Osteocyte (in vitro differentiated cells): Measurements from ENCODE around the gene ABHD2. TPM values are rescaled to one million over a fixed set of nuclear protein-coding genes. Genes with fewer than 3 reads are reported as not detected.
A peak's percentile ranks its signal among the peaks of the same experiment; 100 is the strongest.
"Not testable (repeated sequence)": the region's sequence is repeated elsewhere in the genome, so short reads cannot be mapped to it uniquely, and the experiment has no call there.

Experiments used
- DNase-seq: peaks from one replicate; pipeline ENCODE4 v3.0.0; 2021; ENCODE audit warnings: mixed read lengths; ENCODE audit not compliant: unreplicated experiment; ENCODE audit errors: extremely low spot score
- H3K27ac Mint-ChIP-seq: one replicate; pipeline ENCODE4 v1.8.0; 2021; ENCODE audit warnings: mild to moderate bottlenecking, mixed read lengths; ENCODE audit not compliant: unreplicated experiment
- H3K27me3 Mint-ChIP-seq: one replicate; pipeline ENCODE4 v1.8.0; 2021; ENCODE audit warnings: mixed read lengths; ENCODE audit not compliant: unreplicated experiment
- H3K36me3 Mint-ChIP-seq: one replicate; pipeline ENCODE4 v1.8.0; 2021; ENCODE audit warnings: mixed read lengths; ENCODE audit not compliant: unreplicated experiment
- H3K4me1 Mint-ChIP-seq: one replicate; pipeline ENCODE4 v1.8.0; 2021; ENCODE audit warnings: mixed read lengths; ENCODE audit not compliant: unreplicated experiment
- H3K4me3 Mint-ChIP-seq: one replicate; pipeline ENCODE4 v1.8.0; 2021; ENCODE audit warnings: mild to moderate bottlenecking, moderate library complexity, mixed read lengths; ENCODE audit not compliant: unreplicated experiment
- H3K9me3 Mint-ChIP-seq: one replicate; pipeline ENCODE4 v1.8.0; 2021; ENCODE audit warnings: mixed read lengths; ENCODE audit not compliant: unreplicated experiment
- total RNA-seq: library from RNA; stranded (reverse); gene quantifications from 2 replicates; pipeline ENCODE4 v1.2.1, GENCODE V29; 2021
- TF ChIP-seq, protein P1 (sequence below): fragments of 200-600 bp; sonication (generic); IDR thresholded peaks from 2 replicates; pipeline ENCODE4 v1.5.0; 2021; ENCODE audit warnings: antibody characterized with exemption, mild to moderate bottlenecking, moderate library complexity

Gene ABHD2
- total RNA-seq, 1 donor from 2014 or later: 85.7 TPM

DNA sequence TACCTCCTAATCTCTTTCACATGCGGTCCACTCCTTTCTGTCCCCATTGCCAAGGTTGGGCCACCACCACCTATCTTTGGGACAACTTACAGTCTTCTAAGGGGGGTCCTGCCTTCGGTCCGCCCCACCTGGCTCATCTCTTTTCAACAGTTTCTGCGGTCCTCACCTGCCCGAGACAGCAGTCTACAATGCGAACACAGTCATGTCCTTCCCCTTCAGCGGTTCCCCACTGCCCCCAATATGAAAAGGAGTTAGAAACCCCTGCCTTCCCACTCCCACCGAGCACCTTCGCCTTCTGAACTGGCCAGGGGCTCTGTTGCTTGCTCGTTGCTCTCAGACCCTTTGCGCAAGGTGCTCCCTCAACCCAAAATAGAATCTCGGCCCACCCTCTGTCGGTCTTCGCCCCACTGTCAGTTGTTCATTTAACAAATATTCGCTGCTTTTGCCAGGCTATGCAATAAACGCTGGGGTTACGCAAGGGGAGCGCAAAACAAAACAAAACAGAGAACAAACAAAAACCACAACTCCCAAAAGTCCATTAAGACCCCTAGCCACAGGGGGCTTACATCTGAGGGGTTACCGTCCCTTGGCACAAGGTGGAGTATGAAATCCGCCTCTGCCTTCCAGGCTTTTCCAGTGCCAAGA is 154.9 kb downstream of the ABHD2 start:
- no peaks in the 10 kb centered on the region for H3K9me3 Mint-ChIP-seq
- H3K4me1 Mint-ChIP-seq: peaks cover 23% of the 10 kb centered on the region
- no peak for DNase-seq
- TF ChIP-seq, protein P1, sequence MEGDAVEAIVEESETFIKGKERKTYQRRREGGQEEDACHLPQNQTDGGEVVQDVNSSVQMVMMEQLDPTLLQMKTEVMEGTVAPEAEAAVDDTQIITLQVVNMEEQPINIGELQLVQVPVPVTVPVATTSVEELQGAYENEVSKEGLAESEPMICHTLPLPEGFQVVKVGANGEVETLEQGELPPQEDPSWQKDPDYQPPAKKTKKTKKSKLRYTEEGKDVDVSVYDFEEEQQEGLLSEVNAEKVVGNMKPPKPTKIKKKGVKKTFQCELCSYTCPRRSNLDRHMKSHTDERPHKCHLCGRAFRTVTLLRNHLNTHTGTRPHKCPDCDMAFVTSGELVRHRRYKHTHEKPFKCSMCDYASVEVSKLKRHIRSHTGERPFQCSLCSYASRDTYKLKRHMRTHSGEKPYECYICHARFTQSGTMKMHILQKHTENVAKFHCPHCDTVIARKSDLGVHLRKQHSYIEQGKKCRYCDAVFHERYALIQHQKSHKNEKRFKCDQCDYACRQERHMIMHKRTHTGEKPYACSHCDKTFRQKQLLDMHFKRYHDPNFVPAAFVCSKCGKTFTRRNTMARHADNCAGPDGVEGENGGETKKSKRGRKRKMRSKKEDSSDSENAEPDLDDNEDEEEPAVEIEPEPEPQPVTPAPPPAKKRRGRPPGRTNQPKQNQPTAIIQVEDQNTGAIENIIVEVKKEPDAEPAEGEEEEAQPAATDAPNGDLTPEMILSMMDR: no peak
- peak overlapping the region; percentile 47 for H3K27ac Mint-ChIP-seq
- H3K27me3 Mint-ChIP-seq: peaks cover 14% of the 10 kb centered on the region
- peak overlapping the region; percentile 88 for H3K4me3 Mint-ChIP-seq
- H3K36me3 Mint-ChIP-seq: no peaks in the 10 kb centered on the region

DNA sequence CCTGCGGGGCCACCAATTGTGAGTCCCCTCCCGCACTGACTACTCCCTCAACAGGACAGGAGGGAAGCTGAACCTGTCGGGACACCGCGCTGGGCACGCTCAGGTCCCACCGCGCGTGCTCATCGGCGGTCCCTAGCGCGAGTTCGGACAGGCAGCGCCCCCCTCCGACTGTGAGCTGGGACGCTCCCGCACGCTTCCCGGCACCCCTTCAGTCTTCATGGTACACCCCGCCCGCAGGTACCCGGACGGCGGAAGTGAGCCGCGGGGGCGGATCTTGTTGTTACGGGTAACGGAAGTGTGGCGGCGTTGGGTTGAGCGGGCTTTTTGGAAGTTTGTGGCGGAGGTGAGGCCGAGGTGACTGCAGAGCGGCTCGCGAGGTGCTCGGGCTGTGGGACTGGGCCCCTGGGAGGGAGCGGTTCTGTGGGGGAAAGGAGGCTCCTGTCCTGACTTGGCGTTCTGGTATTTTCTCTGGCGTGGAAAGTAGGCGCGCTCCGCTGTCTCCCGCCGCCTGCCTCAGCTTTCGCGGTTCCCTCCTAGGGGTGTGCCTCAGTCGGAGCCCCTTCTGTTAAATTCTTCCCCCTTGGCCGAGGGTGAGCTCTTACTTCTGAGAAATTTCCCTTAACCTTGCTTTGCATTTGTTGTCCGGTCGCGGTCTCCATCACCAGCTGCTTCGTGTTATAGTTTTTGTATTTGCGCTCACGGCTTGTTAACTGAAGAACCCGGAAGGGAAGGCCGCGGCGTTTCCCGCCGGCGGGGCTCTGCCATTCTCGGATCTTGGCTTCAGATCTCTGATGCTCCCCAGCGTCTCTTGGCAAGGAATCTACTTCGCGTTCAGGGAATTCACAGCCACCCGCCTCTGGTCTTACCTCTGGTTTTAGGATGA is 155.7 kb downstream of the ABHD2 start, which contains the start of gene FANCI:
Gene FANCI (plus strand): TSS at position 289 of the 883 bp plus-strand sequence. CDS start 3,669 bp downstream, outside the sequence.
- no peaks in the 10 kb centered on the region for H3K36me3 Mint-ChIP-seq
- peaks cover 8% of the 10 kb centered on the region for H3K27me3 Mint-ChIP-seq
- H3K4me1 Mint-ChIP-seq: peaks cover 23% of the 10 kb centered on the region
- DNase-seq: peak; percentile 97
- peak within 1 kb of the TSS; percentile 88 for H3K4me3 Mint-ChIP-seq
- H3K27ac Mint-ChIP-seq: peak within 1 kb of the TSS; percentile 75
- H3K9me3 Mint-ChIP-seq: no peaks in the 10 kb centered on the region
- TF ChIP-seq, protein P1: peak; percentile 63

DNA sequence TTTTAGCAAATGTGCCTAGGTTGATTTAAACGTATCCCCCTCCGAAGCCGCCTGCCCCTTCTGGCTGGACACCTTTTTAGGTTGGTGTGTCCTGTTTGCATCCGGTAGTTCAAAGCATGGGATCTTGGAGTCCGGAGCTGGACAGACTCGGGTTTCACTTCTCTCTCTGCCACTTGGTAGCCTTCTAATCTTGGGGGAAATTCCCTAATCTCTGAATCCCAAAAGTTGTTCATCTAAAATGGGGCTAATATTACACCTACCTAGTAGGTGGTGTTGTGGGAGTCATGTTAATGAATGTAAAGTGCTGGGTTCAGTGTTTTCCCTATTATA is 156.3 kb downstream of the ABHD2 start:
- peak overlapping the region; percentile 88 for H3K4me3 Mint-ChIP-seq
- peaks cover 23% of the 10 kb centered on the region for H3K4me1 Mint-ChIP-seq
- TF ChIP-seq, protein P1: no peak
- peaks cover 6% of the 10 kb centered on the region for H3K27me3 Mint-ChIP-seq
- no peaks in the 10 kb centered on the region for H3K9me3 Mint-ChIP-seq
- DNase-seq: no peak
- H3K36me3 Mint-ChIP-seq: no peaks in the 10 kb centered on the region
- H3K27ac Mint-ChIP-seq: peak overlapping the region; percentile 75

DNA sequence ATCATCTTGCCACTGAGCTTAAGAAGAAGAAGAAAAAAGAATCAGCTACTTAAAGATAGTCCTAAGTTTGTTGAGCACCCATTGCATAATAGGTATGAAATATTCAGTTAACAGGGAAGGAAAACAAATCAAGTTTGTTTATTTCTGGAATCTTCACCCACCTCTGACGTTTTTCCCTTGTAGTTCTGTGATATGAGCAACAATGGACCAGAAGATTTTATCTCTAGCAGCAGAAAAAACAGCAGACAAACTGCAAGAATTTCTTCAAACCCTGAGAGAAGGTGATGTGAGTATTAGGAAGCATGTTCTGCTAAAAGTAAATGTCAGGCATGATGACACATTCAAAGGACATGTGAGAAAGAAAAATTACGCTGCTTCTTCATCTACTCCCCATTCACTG is 159.2 kb downstream of the ABHD2 start:
- TF ChIP-seq, protein P1: no peak
- no peak overlapping the region for H3K27ac Mint-ChIP-seq
- no peaks in the 10 kb centered on the region for H3K27me3 Mint-ChIP-seq
- no peaks in the 10 kb centered on the region for H3K36me3 Mint-ChIP-seq
- DNase-seq: no peak
- no peak overlapping the region for H3K4me3 Mint-ChIP-seq
- peaks cover 23% of the 10 kb centered on the region for H3K4me1 Mint-ChIP-seq
- H3K9me3 Mint-ChIP-seq: no peaks in the 10 kb centered on the region

DNA sequence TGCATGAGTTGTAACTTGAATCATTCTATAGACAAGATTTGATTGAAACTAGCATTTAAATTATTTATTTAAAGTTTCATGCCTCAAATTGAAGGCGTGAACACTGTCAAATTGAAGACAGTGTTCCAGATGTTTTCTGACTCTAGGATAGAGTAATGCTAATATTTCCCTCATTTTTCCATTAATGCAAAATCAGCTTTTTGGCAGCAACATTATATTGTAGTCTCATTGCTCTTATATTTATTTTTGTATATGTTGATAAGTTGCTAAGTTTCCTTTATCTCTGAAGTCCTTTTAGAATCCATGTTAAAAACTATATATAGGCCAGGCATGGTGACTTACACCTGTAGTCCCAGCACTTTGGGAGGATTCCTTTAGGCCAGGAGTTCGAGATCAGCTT is 160.3 kb downstream of the ABHD2 start:
- TF ChIP-seq, protein P1: no peak
- Mint-ChIP-seq H3K36me3 (no peaks in the 10 kb centered on the region), H3K27ac (no peak overlapping the region), H3K9me3 (no peaks in the 10 kb centered on the region), H3K4me1 (peaks cover 19% of the 10 kb centered on the region), H3K4me3 (no peak overlapping the region), H3K27me3 (no peaks in the 10 kb centered on the region)
- DNase-seq: no peak

DNA sequence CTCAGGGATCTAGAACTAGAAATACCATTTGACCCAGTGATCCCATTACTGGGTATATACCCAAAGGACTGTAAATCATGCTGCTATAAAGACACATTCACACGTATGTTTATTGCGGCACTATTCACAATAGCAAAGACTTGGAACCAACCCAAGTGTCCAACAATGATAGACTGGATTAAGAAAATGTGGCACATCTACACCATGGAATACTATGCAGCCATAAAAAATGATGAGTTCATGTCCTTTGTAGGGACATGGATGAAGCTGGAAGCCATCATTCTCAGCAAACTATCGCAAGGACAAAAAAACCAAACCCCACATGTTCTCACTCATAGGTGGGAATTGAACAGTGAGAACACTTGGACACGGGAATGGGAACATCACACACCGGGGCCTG is 161.9 kb downstream of the ABHD2 start:
- DNase-seq, H3K4me1 Mint-ChIP-seq, H3K27ac Mint-ChIP-seq, H3K36me3 Mint-ChIP-seq, H3K27me3 Mint-ChIP-seq, H3K9me3 Mint-ChIP-seq, H3K4me3 Mint-ChIP-seq: not testable (repeated sequence)
